H9 (cell line): Measurements from ENCODE around the gene DHRSX. TPM values are rescaled to one million over a fixed set of nuclear protein-coding genes. Genes with fewer than 3 reads are reported as not detected.

Experiments used
- DNase-seq: peaks from one replicate; pipeline ENCODE4 v3.0.0-alpha.2; 2017
- H2AFZ ChIP-seq: one replicate; pipeline ENCODE4 v1.6.1; 2013; ENCODE audit warnings: mild to moderate bottlenecking, low read length, control low read depth, moderate library complexity
- H2AK5ac ChIP-seq: 2 replicates; pipeline ENCODE4 v1.6.1; 2013; ENCODE audit warnings: low read length, control low read depth, mixed read lengths; ENCODE audit not compliant: insufficient read length
- H2BK120ac ChIP-seq: one replicate; pipeline ENCODE4 v1.6.1; 2013; ENCODE audit warnings: low read depth, mild to moderate bottlenecking, low read length, control low read depth, inconsistent platforms; ENCODE audit not compliant: poor library complexity, severe bottlenecking
- H2BK12ac ChIP-seq: 2 replicates; pipeline ENCODE4 v1.6.1; 2013; ENCODE audit warnings: low read length, control low read depth, mixed read lengths, low read depth; ENCODE audit not compliant: insufficient read length
- H2BK15ac ChIP-seq: 2 replicates; pipeline ENCODE4 v1.6.1; 2013; ENCODE audit warnings: low read depth, low read length, control low read depth
- H2BK20ac ChIP-seq: one replicate; pipeline ENCODE4 v1.6.1; 2013; ENCODE audit warnings: low read depth, mild to moderate bottlenecking, low read length, control low read depth, inconsistent platforms; ENCODE audit not compliant: poor library complexity, severe bottlenecking
- H2BK5ac ChIP-seq: 2 replicates; pipeline ENCODE4 v1.6.1; 2013; ENCODE audit warnings: low read length, control low read depth, mixed read lengths; ENCODE audit not compliant: insufficient read length
- H3K14ac ChIP-seq: 2 replicates; pipeline ENCODE4 v1.6.1; 2013; ENCODE audit warnings: low read length, control low read depth; ENCODE audit not compliant: insufficient read depth
- H3K18ac ChIP-seq: 2 replicates; pipeline ENCODE4 v1.6.1; 2013; ENCODE audit warnings: low read depth, mild to moderate bottlenecking, mixed read lengths, low read length, control low read depth; ENCODE audit not compliant: insufficient read length
- H3K23ac ChIP-seq: 2 replicates; pipeline ENCODE4 v1.6.1; 2013; ENCODE audit warnings: low read length, control low read depth, mixed read lengths, low read depth; ENCODE audit not compliant: insufficient read length
- H3K23me2 ChIP-seq: 2 replicates; pipeline ENCODE4 v1.6.1; 2013; ENCODE audit warnings: low read depth, mild to moderate bottlenecking, mixed read lengths, low read length, control low read depth; ENCODE audit not compliant: insufficient read length, poor library complexity, severe bottlenecking
- H3K27ac ChIP-seq: 2 replicates; pipeline ENCODE4 v1.5.1; 2013; ENCODE audit warnings: low read length, control low read depth, mixed read lengths, low read depth; ENCODE audit not compliant: insufficient read length
- H3K27me3 ChIP-seq: 2 replicates; pipeline ENCODE4 v1.6.1; 2013; ENCODE audit warnings: low read length, control low read depth, inconsistent platforms; ENCODE audit not compliant: insufficient read depth
- H3K4ac ChIP-seq: 2 replicates; pipeline ENCODE4 v1.6.1; 2013; ENCODE audit warnings: low read depth, mild to moderate bottlenecking, control low read depth, inconsistent platforms, low read length, moderate library complexity
- H3K4me1 ChIP-seq: 2 replicates; pipeline ENCODE4 v1.6.1; 2013; ENCODE audit warnings: low read length, control low read depth, inconsistent platforms; ENCODE audit not compliant: insufficient read depth
- H3K4me2 ChIP-seq: 2 replicates; pipeline ENCODE4 v1.6.1; 2013; ENCODE audit warnings: low read length, control low read depth, mixed read lengths; ENCODE audit not compliant: insufficient read length, insufficient read depth
- H3K56ac ChIP-seq: 2 replicates; pipeline ENCODE4 v1.6.1; 2013; ENCODE audit warnings: low read depth, mild to moderate bottlenecking, mixed read lengths, low read length, control low read depth; ENCODE audit not compliant: insufficient read length
- H3K79me1 ChIP-seq: 2 replicates; pipeline ENCODE4 v1.6.1; 2013; ENCODE audit warnings: low read depth, mild to moderate bottlenecking, moderate library complexity, low read length, control low read depth, inconsistent platforms; ENCODE audit not compliant: insufficient read depth, poor library complexity, severe bottlenecking
- H3K79me2 ChIP-seq: 2 replicates; pipeline ENCODE4 v1.6.1; 2013; ENCODE audit warnings: low read length, control low read depth, inconsistent platforms; ENCODE audit not compliant: insufficient read depth
- H3K9ac ChIP-seq: 2 replicates; pipeline ENCODE4 v1.6.1; 2013; ENCODE audit warnings: low read length, control low read depth, mixed read lengths; ENCODE audit not compliant: insufficient read length; ENCODE audit errors: extremely low read depth
- H3K9me3 ChIP-seq: one replicate; pipeline ENCODE4 v1.6.1; 2013; ENCODE audit warnings: low read depth, low read length, inconsistent platforms; ENCODE audit not compliant: control insufficient read depth
- H3T11ph ChIP-seq: one replicate; pipeline ENCODE4 v1.6.1; 2013; ENCODE audit warnings: mild to moderate bottlenecking, low read length, control low read depth, inconsistent platforms
- H4K20me1 ChIP-seq: one replicate; pipeline ENCODE4 v1.6.1; 2013; ENCODE audit not compliant: control insufficient read depth, insufficient read length, insufficient read depth
- H4K5ac ChIP-seq: 2 replicates; pipeline ENCODE4 v1.6.1; 2013; ENCODE audit warnings: low read depth, mild to moderate bottlenecking, mixed read lengths, low read length, control low read depth; ENCODE audit not compliant: insufficient read length
- H4K8ac ChIP-seq: replicated peaks from 2 replicates; pipeline ENCODE4 v1.6.1; 2013; ENCODE audit warnings: low read length, control low read depth, mixed read lengths, low read depth; ENCODE audit not compliant: insufficient read length
- H4K91ac ChIP-seq: 2 replicates; pipeline ENCODE4 v1.6.1; 2013; ENCODE audit warnings: low read depth, mild to moderate bottlenecking, moderate library complexity, mixed read lengths, low read length, control low read depth; ENCODE audit not compliant: insufficient read length
- H3K27ac Mint-ChIP-seq, 3 experiments: 2 replicates in 2 of 3; 3 replicates in 1 of 3; pipeline ENCODE4 v1.8.0; 2020 to 2021; ENCODE audit warnings: mixed read lengths in 3 of 3, mild to moderate bottlenecking in 1 of 3, moderate library complexity in 1 of 3
- H3K27me3 Mint-ChIP-seq: 2 replicates; pipeline ENCODE4 v1.8.0; 2021; ENCODE audit warnings: low read depth, mild to moderate bottlenecking, moderate library complexity, mixed read lengths
- H3K36me3 Mint-ChIP-seq, 3 experiments: 2 replicates in 2 of 3; 3 replicates in 1 of 3; pipeline ENCODE4 v1.8.0; 2020 to 2021; ENCODE audit warnings: low read depth in 3 of 3, mixed read lengths in 3 of 3; ENCODE audit not compliant: insufficient read depth in 1 of 3
- H3K4me1 Mint-ChIP-seq, 2 experiments: 2 replicates each; pipeline ENCODE4 v1.8.0; 2020; ENCODE audit warnings: mixed read lengths in 2 of 2
- H3K4me3 Mint-ChIP-seq, 2 experiments: 2 replicates in 1 of 2; 3 replicates in 1 of 2; pipeline ENCODE4 v1.8.0; 2020 to 2021; ENCODE audit warnings: mild to moderate bottlenecking in 2 of 2, mixed read lengths in 2 of 2, moderate library complexity in 1 of 2
- H3K9me3 Mint-ChIP-seq, 2 experiments: 2 replicates in 1 of 2; 3 replicates in 1 of 2; pipeline ENCODE4 v1.8.0; 2020; ENCODE audit warnings: mild to moderate bottlenecking in 2 of 2, mixed read lengths in 2 of 2, moderate library complexity in 1 of 2
- WGBS: extraction: QIAGEN DNeasy Blood & Tissue Kit; methylation state at CpG from one replicate; pipeline ENCODE4 v1.1.7; 2013; ENCODE audit warnings: missing lambda C conversion rate, low lambda C conversion rate, mixed read lengths; ENCODE audit not compliant: insufficient read length; ENCODE audit errors: extremely low coverage; 5-methylcytosine and 5-hydroxymethylcytosine counted together
- total RNA-seq: library from RNA; stranded (reverse); gene quantifications from 2 replicates; pipeline ENCODE4 v1.2.1, GENCODE V29; 2021
- TF ChIP-seq, protein P1 (sequence below): fragments of 200-600 bp; sonication (generic); conservative IDR thresholded peaks from 3 replicates; pipeline ENCODE4 v1.8.0; 2021; ENCODE audit warnings: antibody characterized with exemption, mild to moderate bottlenecking

DHRSX gene
- total RNA-seq, 1 experiment from 2014 or later: 44.0 TPM

DNA sequence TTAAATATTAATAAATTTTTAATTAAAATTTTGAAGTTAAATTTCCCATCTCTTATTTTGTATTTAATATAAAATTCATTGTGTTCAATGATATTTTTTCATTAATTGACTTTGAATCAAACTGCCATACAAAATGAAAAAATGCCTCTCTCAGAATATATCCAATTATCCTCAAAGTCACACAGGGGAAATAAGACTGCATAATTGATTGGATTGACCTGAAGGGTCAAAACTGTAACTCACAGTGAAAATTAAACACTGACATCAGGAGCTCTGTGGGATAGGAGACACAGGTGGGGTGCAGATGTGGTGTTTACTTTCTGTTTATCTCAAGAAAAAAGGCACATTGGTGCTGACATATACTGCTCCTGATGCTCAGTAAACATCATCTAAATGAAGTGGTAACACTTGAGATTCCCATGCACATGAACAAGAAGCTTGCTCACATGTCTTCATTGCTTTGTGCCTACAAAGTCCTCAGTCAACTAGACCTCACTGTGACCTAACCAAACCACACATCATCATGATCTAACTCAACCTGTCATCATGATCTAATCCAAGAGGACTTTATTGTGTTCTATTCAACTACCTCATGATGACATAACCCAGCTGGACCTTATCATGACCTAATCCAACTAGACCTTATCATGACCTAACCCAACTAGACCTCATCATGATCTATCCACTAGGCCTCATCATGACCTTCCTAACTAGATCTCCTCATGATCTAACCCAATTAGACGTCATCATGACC lies 83.7 kb downstream of the DHRSX start:
- H3K18ac ChIP-seq: no peak overlapping the region
- H3K79me1 ChIP-seq: no peaks in the 10 kb centered on the region
- H3K4me3 Mint-ChIP-seq: no peak overlapping the region
- H3K23ac ChIP-seq: no peak overlapping the region
- no peak overlapping the region for H3K27ac ChIP-seq
- no peaks in the 10 kb centered on the region for H4K20me1 ChIP-seq
- H3K27me3 ChIP-seq: no peaks in the 10 kb centered on the region
- no peak overlapping the region for H3K56ac ChIP-seq
- no peak overlapping the region for H3K27ac Mint-ChIP-seq
- H2AFZ ChIP-seq: no peak overlapping the region
- H3K4me1 ChIP-seq: no peaks in the 10 kb centered on the region
- H3K9ac ChIP-seq: no peak overlapping the region
- no peak overlapping the region for H4K91ac ChIP-seq
- peaks cover 8% of the 10 kb centered on the region in 2 experiments; a peak in 3 of 4 replicates for H3K4me1 Mint-ChIP-seq
- no peaks in the 10 kb centered on the region for H3K23me2 ChIP-seq
- WGBS: no CpG with 5 or more reads among the region's 1 CpG
- no peak for DNase-seq
- no peak overlapping the region for H2BK5ac ChIP-seq
- H3K79me2 ChIP-seq: no peaks in the 10 kb centered on the region; the same call in 1 of the 2 replicates
- H2BK15ac ChIP-seq: no peak overlapping the region
- H3K4me2 ChIP-seq: no peak overlapping the region
- peaks cover 10% of the 10 kb centered on the region for H3K9me3 ChIP-seq
- H3K4ac ChIP-seq: no peak overlapping the region
- no peak overlapping the region for H4K5ac ChIP-seq
- peaks cover 0 to 3% of the 10 kb centered on the region in 2 experiments; a peak in 1 of 5 replicates for H3K9me3 Mint-ChIP-seq
- H3K27me3 Mint-ChIP-seq: no peaks in the 10 kb centered on the region
- no peak overlapping the region for H2BK20ac ChIP-seq
- H2AK5ac ChIP-seq: no peak overlapping the region
- H3T11ph ChIP-seq: no peak overlapping the region
- H4K8ac ChIP-seq: no peak overlapping the region
- H2BK120ac ChIP-seq: no peak overlapping the region
- TF ChIP-seq, protein P1, sequence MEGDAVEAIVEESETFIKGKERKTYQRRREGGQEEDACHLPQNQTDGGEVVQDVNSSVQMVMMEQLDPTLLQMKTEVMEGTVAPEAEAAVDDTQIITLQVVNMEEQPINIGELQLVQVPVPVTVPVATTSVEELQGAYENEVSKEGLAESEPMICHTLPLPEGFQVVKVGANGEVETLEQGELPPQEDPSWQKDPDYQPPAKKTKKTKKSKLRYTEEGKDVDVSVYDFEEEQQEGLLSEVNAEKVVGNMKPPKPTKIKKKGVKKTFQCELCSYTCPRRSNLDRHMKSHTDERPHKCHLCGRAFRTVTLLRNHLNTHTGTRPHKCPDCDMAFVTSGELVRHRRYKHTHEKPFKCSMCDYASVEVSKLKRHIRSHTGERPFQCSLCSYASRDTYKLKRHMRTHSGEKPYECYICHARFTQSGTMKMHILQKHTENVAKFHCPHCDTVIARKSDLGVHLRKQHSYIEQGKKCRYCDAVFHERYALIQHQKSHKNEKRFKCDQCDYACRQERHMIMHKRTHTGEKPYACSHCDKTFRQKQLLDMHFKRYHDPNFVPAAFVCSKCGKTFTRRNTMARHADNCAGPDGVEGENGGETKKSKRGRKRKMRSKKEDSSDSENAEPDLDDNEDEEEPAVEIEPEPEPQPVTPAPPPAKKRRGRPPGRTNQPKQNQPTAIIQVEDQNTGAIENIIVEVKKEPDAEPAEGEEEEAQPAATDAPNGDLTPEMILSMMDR: no peak
- H2BK12ac ChIP-seq: no peak overlapping the region
- peaks cover 6 to 18% (median 15%) of the 10 kb centered on the region in 3 experiments for H3K36me3 Mint-ChIP-seq
- H3K14ac ChIP-seq: no peak overlapping the region
